ENCODE measurements around the gene PRR33. TPM values are rescaled to one million over a fixed set of nuclear protein-coding genes. Genes with fewer than 3 reads are reported as not detected.
"Not testable (repeated sequence)": the region's sequence is repeated elsewhere in the genome, so short reads cannot be mapped to it uniquely, and the experiment has no call there.

The PRR33 gene
- total and polyA plus RNA-seq, 10 of the 15 experiments (the other 5 are each of a cell fraction or from before 2014, with no cell fraction given), result 0.02 to 1.0 (median 0.38) TPM; not detected in 6

- ChIA-PET RAD21 (ENCODE audit: unreplicated experiment) (no interaction called here), CTCF (no interaction called here), SMC1A (ENCODE audit: uncharacterized antibody, unreplicated experiment) (no interaction called here), POLR2A (interaction anchor here (0.6 kb wide), 1 partner anchor 33 kb away, joined by 3 read pairs; no protein-coding TSS in a partner anchor)
- in situ Hi-C loops (cut with MboI), result no loop called here
- DNase-seq (ENCODE audit: low read depth, low spot score) (no peak), ATAC-seq (no peak), FAIRE-seq (no peak)
- BruUV-seq (replicated peaks), result no TSS peak
- intact Hi-C loops (cut with micrococcal nuclease; ENCODE audit: unreplicated experiment), result loop anchor here (5.0 kb wide), 1 partner anchor 50 kb away; the partner anchor contains the start of gene TNNI2
- Histone ChIP-seq H3K27ac (ENCODE audit: control insufficient read depth, insufficient read depth) (no peak overlapping the region), H3K9me3 (replicated peaks; ENCODE audit: control insufficient read depth, insufficient read depth, low read length) (no peaks in the 10 kb centered on the region), H2AFZ (ENCODE audit: control insufficient read depth, low read depth, low read length) (no peak overlapping the region), H3K36me3 (ENCODE audit: control insufficient read depth in 2 of 2, insufficient read depth in 2 of 2, low read length in 1 of 2) (peaks cover 33 to 47% of the 10 kb centered on the region in 2 experiments), H3K4me3 (no peak overlapping the region), H3K79me2 (ENCODE audit: control insufficient read depth, insufficient read depth, low read length) (no peaks in the 10 kb centered on the region), H4K20me1 (ENCODE audit: control insufficient read depth, insufficient read depth) (peaks cover 5% of the 10 kb centered on the region; the same call in 1 of the 2 replicates), H3K9ac (ENCODE audit: control insufficient read depth, insufficient read depth, low read length) (no peak overlapping the region), H3K4me2 (ENCODE audit: control insufficient read depth, insufficient read depth) (no peak overlapping the region), H3K27me3 (replicated peaks in 1 of 2; ENCODE audit: control insufficient read depth in 2 of 2, insufficient read depth in 2 of 2, low read length in 1 of 2) (no peaks in the 10 kb centered on the region), H3K4me1 (ENCODE audit: control insufficient read depth, insufficient read depth, low read length) (no peaks in the 10 kb centered on the region)
- WGBS (ENCODE audit: insufficient coverage, insufficient replicate concordance, low lambda C conversion rate, missing lambda C conversion rate), result 93% methylated on average over 11 of the region's 11 CpGs
- TF ChIP-seq POLR2AphosphoS5 (IDR thresholded peaks at IDR 0.05; ENCODE audit: low read length), result no peak
- no peak for TF ChIP-seq PBX3 (IDR thresholded peaks at IDR 0.05; ENCODE audit: insufficient replicate concordance, low read depth, low read length)
- TF ChIP-seq POLR2A (IDR thresholded peaks at IDR 0.05; ENCODE audit: low read depth, low read length), result peak; percentile 45; the same call in 1 of the 2 replicates
These were observed 4.0 kb downstream of the PRR33 start for GRCh38 chr11:1887451-1888346.

- DNase-seq (ENCODE audit: low read depth, low spot score); H3K9me3 ChIP-seq (replicated peaks; ENCODE audit: control insufficient read depth, insufficient read depth, low read length); H3K27ac ChIP-seq (ENCODE audit: control insufficient read depth, insufficient read depth); CTCF ChIA-PET; BruUV-seq (replicated peaks); H3K4me2 ChIP-seq (ENCODE audit: control insufficient read depth, insufficient read depth); H4K20me1 ChIP-seq (ENCODE audit: control insufficient read depth, insufficient read depth); H3K9ac ChIP-seq (ENCODE audit: control insufficient read depth, insufficient read depth, low read length); POLR2A ChIA-PET; ATAC-seq; in situ Hi-C loops (cut with MboI); FAIRE-seq; H3K4me3 ChIP-seq; RAD21 ChIA-PET (ENCODE audit: unreplicated experiment); H3K79me2 ChIP-seq (ENCODE audit: control insufficient read depth, insufficient read depth, low read length); H3K4me1 ChIP-seq (ENCODE audit: control insufficient read depth, insufficient read depth, low read length); SMC1A ChIA-PET (ENCODE audit: uncharacterized antibody, unreplicated experiment); H3K27me3 ChIP-seq (replicated peaks in 1 of 2; ENCODE audit: control insufficient read depth in 2 of 2, insufficient read depth in 2 of 2, low read length in 1 of 2); H2AFZ ChIP-seq (ENCODE audit: control insufficient read depth, low read depth, low read length): not testable (repeated sequence)
- intact Hi-C loops (cut with micrococcal nuclease; ENCODE audit: unreplicated experiment), result loop anchor here (5.0 kb wide), 1 partner anchor 49 kb away; the partner anchor contains the start of gene TNNI2
- 82% methylated on average over 13 of the region's 13 CpGs for WGBS (ENCODE audit: insufficient coverage, insufficient replicate concordance, low lambda C conversion rate, missing lambda C conversion rate)
- H3K36me3 ChIP-seq (ENCODE audit: control insufficient read depth in 2 of 2, insufficient read depth in 2 of 2, low read length in 1 of 2), result peaks cover 33 to 51% of the 10 kb centered on the region in 2 experiments
These were observed 5.1 kb downstream of the PRR33 start for GRCh38 chr11:1886551-1886950.
